ENCODE results near the gene AACS.

- TF ChIP-seq, protein P1, sequence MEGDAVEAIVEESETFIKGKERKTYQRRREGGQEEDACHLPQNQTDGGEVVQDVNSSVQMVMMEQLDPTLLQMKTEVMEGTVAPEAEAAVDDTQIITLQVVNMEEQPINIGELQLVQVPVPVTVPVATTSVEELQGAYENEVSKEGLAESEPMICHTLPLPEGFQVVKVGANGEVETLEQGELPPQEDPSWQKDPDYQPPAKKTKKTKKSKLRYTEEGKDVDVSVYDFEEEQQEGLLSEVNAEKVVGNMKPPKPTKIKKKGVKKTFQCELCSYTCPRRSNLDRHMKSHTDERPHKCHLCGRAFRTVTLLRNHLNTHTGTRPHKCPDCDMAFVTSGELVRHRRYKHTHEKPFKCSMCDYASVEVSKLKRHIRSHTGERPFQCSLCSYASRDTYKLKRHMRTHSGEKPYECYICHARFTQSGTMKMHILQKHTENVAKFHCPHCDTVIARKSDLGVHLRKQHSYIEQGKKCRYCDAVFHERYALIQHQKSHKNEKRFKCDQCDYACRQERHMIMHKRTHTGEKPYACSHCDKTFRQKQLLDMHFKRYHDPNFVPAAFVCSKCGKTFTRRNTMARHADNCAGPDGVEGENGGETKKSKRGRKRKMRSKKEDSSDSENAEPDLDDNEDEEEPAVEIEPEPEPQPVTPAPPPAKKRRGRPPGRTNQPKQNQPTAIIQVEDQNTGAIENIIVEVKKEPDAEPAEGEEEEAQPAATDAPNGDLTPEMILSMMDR (conservative IDR thresholded peaks at IDR 0.05; ENCODE audit: low read depth, low read length) = no peak
- no peak for TF ChIP-seq EZH2 (IDR thresholded peaks at IDR 0.05; ENCODE audit: borderline replicate concordance, low read depth, low read length, poor library complexity, severe bottlenecking)
These were observed 84.2 kb downstream of the AACS start for GRCh38 chr12:125149160-125150108.
